Peyer's patch (tissue), 4 donors: ENCODE measurements around the gene EYS.

Experiments
- CTCF ChIP-seq, 6 experiments: fragments of 450-650 bp in 4 of 6; fragments of 200-600 bp in 2 of 6; sonication (generic) in 1 of 6; IDR thresholded peaks; one replicate each; pipeline ENCODE4 v1.5.1; 2017 to 2019; ENCODE audit warnings: antibody characterized with exemption in 6 of 6, mild to moderate bottlenecking in 3 of 6, moderate library complexity in 1 of 6
- POLR2A ChIP-seq, 2 donors: fragments of 450-650 bp; IDR thresholded peaks; one replicate each; pipeline ENCODE4 v1.5.1; 2017; ENCODE audit warnings: antibody characterized with exemption in 2 of 2, mild to moderate bottlenecking in 2 of 2, moderate library complexity in 2 of 2

- TF ChIP-seq CTCF (IDR thresholded peaks at IDR 0.05): no peak
- no peak for TF ChIP-seq POLR2A (IDR thresholded peaks at IDR 0.05)
Observed at GRCh38 chr6:64681416-64682160, 1025.4 kb downstream of the EYS start.
